Astrocyte (in vitro differentiated cells and primary cell): Measurements from ENCODE around the gene WDR45B. TPM values are rescaled to one million over a fixed set of nuclear protein-coding genes. Genes with fewer than 3 reads are reported as not detected.

Experiments used
- DNase-seq: peaks from one replicate; pipeline ENCODE4 v3.0.0-alpha.2; 2010; ENCODE audit warnings: low read depth
- FAIRE-seq: peaks from 2 replicates; lab custom pipeline; 2011; peaks lifted over from hg19 to GRCh38; lab: Jason Lieb, UNC
- H2AFZ ChIP-seq: 2 replicates; pipeline ENCODE4 v1.6.0; 2012; ENCODE audit warnings: low read depth, low read length, inconsistent platforms
- H3K27ac ChIP-seq: 2 replicates; pipeline ENCODE4 v1.5.1; 2011; ENCODE audit warnings: low read depth, low read length, inconsistent platforms
- H3K27me3 ChIP-seq: 2 replicates; pipeline ENCODE4 v1.6.0; 2011; ENCODE audit warnings: low read length, inconsistent platforms; ENCODE audit not compliant: insufficient read depth
- H3K36me3 ChIP-seq: 2 replicates; pipeline ENCODE4 v1.5.1; 2011; ENCODE audit warnings: low read length, inconsistent platforms; ENCODE audit not compliant: insufficient read depth
- H3K4me1 ChIP-seq: 2 replicates; pipeline ENCODE4 v1.5.1; 2011; ENCODE audit warnings: low read length, inconsistent platforms; ENCODE audit not compliant: insufficient read depth
- H3K4me2 ChIP-seq: 2 replicates; pipeline ENCODE4 v1.6.0; 2012; ENCODE audit warnings: low read length, inconsistent platforms
- H3K4me3 ChIP-seq: 2 replicates; pipeline ENCODE4 v1.5.1; 2011; ENCODE audit warnings: low read depth, mild to moderate bottlenecking, low read length, inconsistent platforms; ENCODE audit not compliant: insufficient read depth
- H3K79me2 ChIP-seq: 2 replicates; pipeline ENCODE4 v1.6.0; 2012; ENCODE audit warnings: mild to moderate bottlenecking, low read length, inconsistent platforms; ENCODE audit not compliant: insufficient read depth
- H3K9ac ChIP-seq: 2 replicates; pipeline ENCODE4 v1.6.0; 2012; ENCODE audit warnings: mild to moderate bottlenecking, low read length, inconsistent platforms
- H3K9me3 ChIP-seq: 2 replicates; pipeline ENCODE4 v1.5.1; 2012; ENCODE audit warnings: low read depth, mild to moderate bottlenecking, low read length, inconsistent platforms; ENCODE audit not compliant: insufficient read depth
- H4K20me1 ChIP-seq: 2 replicates; pipeline ENCODE4 v1.6.0; 2012; ENCODE audit warnings: low read length, inconsistent platforms; ENCODE audit not compliant: insufficient read depth
- H3K27ac Mint-ChIP-seq: one replicate; pipeline ENCODE4 v1.8.0; 2021; ENCODE audit warnings: mild to moderate bottlenecking, mixed read lengths; ENCODE audit not compliant: unreplicated experiment
- H3K27me3 Mint-ChIP-seq: one replicate; pipeline ENCODE4 v1.8.0; 2021; ENCODE audit warnings: low read depth, mixed read lengths; ENCODE audit not compliant: unreplicated experiment
- H3K36me3 Mint-ChIP-seq: one replicate; pipeline ENCODE4 v1.8.0; 2021; ENCODE audit warnings: low read depth, mixed read lengths; ENCODE audit not compliant: unreplicated experiment
- H3K4me1 Mint-ChIP-seq: one replicate; pipeline ENCODE4 v1.8.0; 2021; ENCODE audit warnings: low read depth, mixed read lengths; ENCODE audit not compliant: unreplicated experiment
- H3K4me3 Mint-ChIP-seq: one replicate; pipeline ENCODE4 v1.8.0; 2021; ENCODE audit warnings: mild to moderate bottlenecking, moderate library complexity, mixed read lengths; ENCODE audit not compliant: unreplicated experiment
- H3K9me3 Mint-ChIP-seq: one replicate; pipeline ENCODE4 v1.8.0; 2021; ENCODE audit warnings: mild to moderate bottlenecking, mixed read lengths; ENCODE audit not compliant: unreplicated experiment
- CTCF ChIP-seq: IDR thresholded peaks from 2 replicates; pipeline ENCODE4 v1.5.1; 2011; ENCODE audit warnings: low read depth, mild to moderate bottlenecking, inconsistent platforms, low read length, moderate library complexity; ENCODE audit not compliant: insufficient read depth
- EZH2 ChIP-seq: IDR thresholded peaks from 2 replicates; pipeline ENCODE4 v1.6.1; 2012; ENCODE audit warnings: mild to moderate bottlenecking, low read length, inconsistent platforms; ENCODE audit not compliant: insufficient read depth
- total RNA-seq: library from RNA; stranded (reverse); gene quantifications from 2 replicates; pipeline ENCODE4 v1.2.1, GENCODE V29; 2021

WDR45B gene
- total RNA-seq, 1 donor from 2014 or later: 75.4 TPM

GRCh38 chr17:82690786-82691489 lies 42.7 kb upstream of the WDR45B start:
- H3K4me1 ChIP-seq: no peaks in the 10 kb centered on the region
- Mint-ChIP-seq H3K4me3 (no peak overlapping the region), H3K4me1 (peaks cover 2% of the 10 kb centered on the region), H3K27ac (no peak overlapping the region), H3K27me3 (peaks cover 3% of the 10 kb centered on the region), H3K9me3 (peaks cover 13% of the 10 kb centered on the region), H3K36me3 (peaks cover 20% of the 10 kb centered on the region)
- H3K36me3 ChIP-seq: no peaks in the 10 kb centered on the region
- peaks cover 5% of the 10 kb centered on the region for H3K9me3 ChIP-seq
- H4K20me1 ChIP-seq: peaks cover 8% of the 10 kb centered on the region
- no peaks in the 10 kb centered on the region for H3K27me3 ChIP-seq
- H3K9ac ChIP-seq: no peak overlapping the region
- DNase-seq (no peak), FAIRE-seq (no peak)
- no peak overlapping the region for H2AFZ ChIP-seq
- peaks cover 5% of the 10 kb centered on the region for H3K79me2 ChIP-seq
- no peak overlapping the region for H3K27ac ChIP-seq
- H3K4me3 ChIP-seq: no peak overlapping the region
- no peak overlapping the region for H3K4me2 ChIP-seq
- TF ChIP-seq EZH2: no peak
- no peak for TF ChIP-seq CTCF

DNA sequence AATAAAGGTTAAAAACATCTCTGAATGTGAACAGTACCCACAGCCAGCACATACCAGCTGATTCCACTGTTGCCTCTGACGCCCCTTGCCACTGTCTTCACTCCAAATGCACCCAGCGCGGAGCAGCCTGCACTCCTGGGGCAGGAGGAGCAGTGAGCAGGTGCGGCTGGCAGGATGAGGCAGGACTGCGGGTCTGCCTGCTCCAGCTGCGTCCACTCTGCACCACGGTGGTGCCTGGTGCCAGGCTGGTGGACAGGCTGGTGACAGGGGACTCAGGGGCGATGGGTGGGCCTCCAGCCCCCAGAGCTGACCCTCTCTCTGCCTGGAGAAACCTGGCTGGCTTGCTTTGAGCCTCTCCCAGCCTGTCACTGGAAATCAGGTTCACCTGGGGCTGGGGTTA lies 40.8 kb upstream of the WDR45B start:
- peaks cover 3% of the 10 kb centered on the region for H3K27me3 Mint-ChIP-seq
- Histone ChIP-seq H3K27me3 (no peaks in the 10 kb centered on the region), H3K9ac (no peak overlapping the region), H3K4me2 (no peak overlapping the region), H3K36me3 (no peaks in the 10 kb centered on the region), H3K4me3 (no peak overlapping the region), H2AFZ (no peak overlapping the region), H3K27ac (no peak overlapping the region), H3K79me2 (peaks cover 5% of the 10 kb centered on the region), H3K4me1 (no peaks in the 10 kb centered on the region), H3K9me3 (no peaks in the 10 kb centered on the region), H4K20me1 (peaks cover 8% of the 10 kb centered on the region)
- peaks cover 1% of the 10 kb centered on the region for H3K9me3 Mint-ChIP-seq
- H3K36me3 Mint-ChIP-seq: peaks cover 16% of the 10 kb centered on the region
- H3K4me1 Mint-ChIP-seq: peaks cover 2% of the 10 kb centered on the region
- TF ChIP-seq EZH2 (no peak), CTCF (no peak)
- FAIRE-seq: no peak
- DNase-seq: no peak
- H3K27ac Mint-ChIP-seq: no peak overlapping the region
- H3K4me3 Mint-ChIP-seq: no peak overlapping the region

DNA sequence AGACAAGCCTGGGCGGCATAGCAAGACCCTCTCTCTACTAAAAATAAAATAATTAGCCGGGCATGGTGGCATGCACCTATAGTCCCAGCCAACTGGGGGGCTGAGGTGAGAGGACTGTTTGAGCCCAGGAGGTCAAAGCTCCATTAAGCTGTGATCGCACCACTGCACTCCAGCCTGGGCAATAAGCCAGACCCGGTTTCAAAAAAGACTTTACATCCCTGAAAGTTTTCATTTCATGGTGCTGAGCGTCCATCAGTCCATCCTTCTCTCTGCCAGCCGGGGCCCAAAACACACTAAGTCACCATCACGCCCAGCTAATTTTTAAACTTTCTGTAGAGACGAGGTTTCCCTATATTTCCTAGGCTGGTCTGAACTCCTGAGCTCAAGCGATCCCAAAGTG lies 39.6 kb upstream of the WDR45B start:
- Mint-ChIP-seq H3K4me3 (no peak overlapping the region), H3K27me3 (peaks cover 3% of the 10 kb centered on the region), H3K4me1 (peaks cover 2% of the 10 kb centered on the region), H3K36me3 (peaks cover 19% of the 10 kb centered on the region), H3K27ac (no peak overlapping the region), H3K9me3 (peaks cover 1% of the 10 kb centered on the region)
- Histone ChIP-seq H3K4me2 (no peak overlapping the region), H4K20me1 (peaks cover 8% of the 10 kb centered on the region), H3K27me3 (no peaks in the 10 kb centered on the region), H3K9ac (no peak overlapping the region), H3K4me3 (no peak overlapping the region), H3K27ac (no peak overlapping the region), H2AFZ (no peak overlapping the region), H3K79me2 (no peaks in the 10 kb centered on the region), H3K36me3 (no peaks in the 10 kb centered on the region), H3K9me3 (no peaks in the 10 kb centered on the region), H3K4me1 (no peaks in the 10 kb centered on the region)
- DNase-seq (no peak), FAIRE-seq (no peak)
- TF ChIP-seq EZH2 (no peak), CTCF (no peak)
